Activated naive CD8-positive, alpha-beta T cell treated with anti-CD3 and anti-CD28 coated beads, Interleukin-2, amount 50 U/mL, for 16 hours (primary cell): ENCODE measurements around the gene ABCA5.
"Not testable (repeated sequence)": the region's sequence is repeated elsewhere in the genome, so short reads cannot be mapped to it uniquely, and the experiment has no call there.

Experiments used
- DNase-seq: peaks from one replicate; pipeline ENCODE4 v3.0.0-alpha.2; 2020; ENCODE audit warnings: low read depth, low spot score

ABCA5 gene

GRCh38 chr17:69213059-69213813 lies 113.7 kb downstream of the ABCA5 start:
- no peak for DNase-seq

DNA sequence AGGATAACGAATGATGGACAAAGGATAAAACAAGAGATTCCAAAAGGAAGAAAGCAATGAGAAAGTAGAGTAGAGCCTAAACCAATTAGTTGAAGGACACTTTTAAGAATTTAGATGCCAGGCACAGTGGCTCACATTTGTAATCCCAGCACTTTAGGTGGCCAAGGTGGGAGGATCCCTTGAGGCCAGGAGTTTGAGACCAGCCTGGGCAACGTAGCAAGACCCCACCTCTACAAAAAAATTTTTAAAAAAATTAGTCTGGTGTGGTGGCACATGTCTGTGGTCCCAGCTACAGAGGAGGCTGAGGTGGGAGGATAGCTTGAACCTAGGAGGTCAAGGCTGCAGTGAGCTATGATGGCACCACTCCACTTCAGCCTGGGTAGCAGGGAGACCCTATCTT lies 118.3 kb downstream of the ABCA5 start:
- no peak for DNase-seq

DNA sequence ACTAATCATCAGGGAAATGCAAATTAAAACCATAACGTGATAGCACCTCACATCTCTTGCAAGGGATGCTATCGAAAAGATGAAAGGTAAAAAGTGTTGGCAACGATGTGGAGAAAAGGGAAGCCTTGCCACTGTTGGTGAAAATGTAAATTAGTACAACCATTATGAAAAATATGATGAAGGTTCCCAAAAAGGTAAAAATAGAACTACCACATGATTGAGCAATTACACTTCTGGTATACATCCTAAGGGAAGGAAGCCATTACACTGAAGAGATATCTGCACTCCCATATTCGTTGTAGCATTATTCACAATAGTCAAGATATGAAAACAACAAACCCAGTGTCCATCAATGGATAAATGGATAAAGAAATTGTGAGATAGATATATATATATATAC lies 119.8 kb downstream of the ABCA5 start:
- DNase-seq = no peak

GRCh38 chr17:69198238-69198637 lies 128.7 kb downstream of the ABCA5 start:
- no peak for DNase-seq

DNA sequence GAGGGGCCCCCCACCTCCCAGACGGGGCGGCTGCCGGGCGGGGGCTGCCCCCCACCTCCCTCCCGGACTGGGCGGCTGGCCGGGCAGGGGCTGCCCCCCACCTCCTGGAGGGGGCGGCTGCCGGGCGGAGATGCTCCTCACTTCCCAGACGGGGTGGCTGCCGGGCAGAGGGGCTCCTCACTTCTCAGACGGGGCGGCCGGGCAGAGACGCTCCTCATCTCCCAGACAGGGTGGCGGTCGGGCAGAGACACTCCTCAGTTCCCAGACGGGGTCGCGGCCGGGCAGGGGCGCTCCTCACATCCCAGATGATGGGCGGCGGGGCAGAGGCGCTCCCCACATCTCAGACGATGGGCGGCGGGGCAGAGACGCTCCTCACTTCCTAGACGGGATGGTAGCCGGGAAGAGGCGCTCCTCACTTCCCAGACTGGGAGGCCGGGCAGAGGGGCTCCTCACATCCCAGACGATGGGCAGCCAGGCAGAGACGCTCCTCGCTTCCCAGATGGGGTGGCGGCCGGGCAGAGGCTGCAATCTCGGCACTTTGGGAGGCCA lies 130.8 kb downstream of the ABCA5 start:
- DNase-seq = not testable (repeated sequence)
